ENCODE data around the gene CDK4.
"Not testable (repeated sequence)": the region's sequence is repeated elsewhere in the genome, so short reads cannot be mapped to it uniquely, and the experiment has no call there.

The CDK4 gene

DNA sequence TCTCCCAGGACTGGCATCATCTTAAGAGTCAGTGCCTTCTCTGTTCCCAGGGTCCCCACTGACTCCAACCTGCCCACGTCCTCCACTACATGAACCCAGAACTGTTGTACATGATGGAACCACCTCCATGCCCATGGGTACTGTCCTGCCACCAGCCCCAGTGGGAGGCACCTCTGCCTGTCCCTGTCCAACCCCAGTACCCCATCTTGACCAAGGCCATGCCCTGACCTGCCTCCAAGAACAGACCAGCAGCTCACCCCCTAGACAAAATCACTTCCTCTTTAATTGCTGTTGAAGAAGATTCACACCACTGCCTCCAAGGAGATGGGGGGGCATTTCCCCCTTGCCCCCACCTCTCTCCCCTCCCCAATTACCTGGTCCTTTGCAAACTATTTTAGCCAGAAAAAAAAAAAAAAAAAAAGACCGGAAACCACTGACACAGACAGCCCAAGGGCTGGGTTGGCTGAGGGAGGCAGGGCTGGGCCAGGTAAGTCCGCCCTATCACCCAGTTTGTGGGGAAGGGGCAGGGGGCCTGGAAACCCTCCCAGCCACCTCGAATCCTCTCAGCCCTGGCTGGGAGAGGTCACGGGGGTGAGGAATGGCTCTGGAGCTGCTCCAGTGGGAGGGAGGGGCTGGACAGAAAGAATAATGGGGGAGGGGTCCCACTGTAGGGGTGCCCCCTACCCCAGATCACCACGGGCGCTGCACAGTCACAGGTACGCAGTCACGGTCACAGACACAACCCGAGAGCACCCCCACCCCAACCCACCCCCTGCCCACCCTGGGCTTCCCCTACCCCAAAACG is 27.0 kb downstream of the CDK4 start:
- no peak for DNase-seq (ENCODE audit: low read depth)

DNA sequence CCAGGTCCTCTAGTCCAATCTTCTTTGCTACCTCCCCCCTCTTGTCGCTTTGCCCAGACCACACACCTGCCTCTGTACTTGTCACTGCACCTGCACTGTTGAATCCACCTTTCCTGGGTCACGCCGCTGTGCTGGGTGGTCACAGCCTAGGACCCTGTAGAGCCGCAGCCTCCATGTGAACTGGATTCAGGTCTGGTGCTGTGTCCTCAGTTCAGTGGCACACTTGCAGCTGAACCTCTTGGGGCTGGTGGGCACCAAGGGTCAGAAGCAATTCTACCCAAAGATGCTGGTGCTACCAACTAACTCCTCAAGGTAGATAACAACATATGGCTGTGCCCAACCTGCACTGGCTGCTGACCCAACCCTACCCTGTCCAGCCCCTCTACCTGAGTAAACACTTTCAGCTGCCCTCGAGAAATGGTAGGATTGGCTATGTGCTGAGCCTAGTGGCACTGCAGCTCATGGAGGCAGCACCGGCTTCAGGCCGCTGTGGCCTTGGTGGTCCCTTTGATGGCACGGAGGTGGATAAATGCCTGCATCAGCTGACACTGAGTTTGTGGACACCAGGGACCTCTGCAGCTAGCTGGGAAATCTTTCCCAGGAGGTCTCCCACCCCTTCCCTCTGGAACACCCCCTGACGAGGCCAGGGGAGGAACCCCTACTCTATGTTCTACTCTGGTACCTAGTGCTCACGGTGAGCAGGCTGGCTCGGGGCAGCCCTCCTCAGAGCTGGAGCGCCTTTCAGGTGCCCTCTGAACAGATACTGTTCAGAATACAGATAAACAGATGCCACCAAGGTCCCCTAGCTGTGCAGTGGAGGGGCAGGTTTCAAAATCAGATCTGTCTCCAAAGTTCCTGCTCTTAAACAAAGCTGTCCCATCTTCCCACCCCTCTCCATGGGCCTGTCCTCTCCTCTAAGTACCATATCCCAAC is 27.8 kb downstream of the CDK4 start:
- no peak for DNase-seq (ENCODE audit: low read depth)

- DNase-seq (ENCODE audit: low read depth) = no peak
Observed at GRCh38 chr12:57723630-57723962, 28.5 kb downstream of the CDK4 start.

DNA sequence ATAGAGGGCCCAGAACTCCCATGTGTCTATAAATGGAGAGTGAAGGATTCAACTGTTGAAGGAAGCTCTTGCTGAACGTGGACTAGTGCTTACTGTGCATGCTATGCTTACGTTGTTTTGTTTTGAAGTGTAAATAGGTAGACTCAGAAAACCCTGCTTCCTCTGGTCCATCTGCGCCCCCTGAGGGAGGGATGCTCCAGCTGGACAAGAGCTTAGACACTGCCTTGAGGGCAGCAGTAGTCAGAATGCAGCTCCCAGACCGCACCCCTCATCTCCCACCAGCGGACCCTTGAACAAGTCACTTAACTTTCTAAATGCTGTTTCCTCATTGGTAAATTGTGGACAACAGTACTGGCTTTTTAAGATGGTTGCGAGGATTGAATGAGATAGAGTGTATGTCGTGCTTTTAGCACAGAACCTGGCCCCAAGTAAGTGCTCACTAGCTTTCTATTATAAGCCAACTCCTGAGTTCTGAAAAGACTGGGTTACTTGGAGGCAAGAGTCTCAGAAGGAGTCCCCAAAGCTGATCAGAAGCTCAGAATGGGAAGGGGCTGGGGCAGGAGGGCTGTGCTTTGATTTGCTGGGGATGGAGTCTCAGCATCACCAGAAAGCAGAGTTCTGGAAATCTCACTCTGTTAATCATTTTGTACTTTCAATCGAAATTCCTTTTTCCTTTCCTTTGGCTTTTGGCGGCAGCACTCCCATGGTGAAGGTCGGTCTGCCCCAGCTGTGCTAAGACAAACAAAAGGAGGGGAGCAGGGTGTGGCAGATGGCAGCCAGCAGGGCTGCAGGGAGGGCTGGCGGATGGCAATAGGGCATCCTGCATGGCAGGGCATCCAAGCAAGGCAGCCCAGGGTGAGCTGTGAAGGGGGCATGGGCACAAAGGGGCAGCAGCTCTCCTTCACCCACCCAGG is 29.1 kb downstream of the CDK4 start:
- no peak for DNase-seq (ENCODE audit: low read depth)

DNA sequence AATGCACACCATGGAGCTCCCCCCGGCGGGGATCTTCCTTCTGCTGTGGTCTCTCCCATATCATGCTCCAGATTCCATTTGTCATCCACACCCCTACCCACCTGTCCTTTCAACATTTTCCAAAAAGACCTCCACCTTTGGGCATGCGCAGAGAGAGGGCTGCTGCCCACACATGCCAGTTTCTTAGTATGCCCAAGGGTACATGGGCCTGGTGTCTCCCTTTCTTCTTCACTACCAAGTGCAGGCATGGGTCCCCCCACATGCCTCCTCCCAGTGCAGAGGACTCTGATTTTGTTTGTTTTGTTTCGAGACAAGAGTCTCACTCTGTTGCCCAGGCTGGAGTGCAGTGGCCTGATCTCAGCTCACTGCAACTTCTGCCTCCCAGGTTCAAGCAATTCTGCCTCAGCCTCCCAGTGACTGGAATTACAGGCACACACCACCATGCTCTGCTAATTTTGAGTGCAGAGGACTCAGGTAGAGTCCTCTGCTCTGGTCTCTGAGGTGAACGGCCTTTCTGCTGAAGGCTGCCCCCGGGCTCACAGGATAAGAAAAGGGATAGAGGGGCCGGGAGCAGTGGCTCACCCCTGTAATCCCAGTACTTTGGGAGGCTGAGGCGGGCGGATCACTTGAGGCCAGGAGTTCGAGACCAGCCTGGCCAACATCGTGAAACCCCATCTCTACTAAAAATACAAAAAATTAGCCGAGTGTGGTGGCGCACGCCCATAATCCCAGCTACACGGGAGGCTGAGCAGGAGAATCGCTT is 30.1 kb downstream of the CDK4 start:
- DNase-seq (ENCODE audit: low read depth) = not testable (repeated sequence)

DNA sequence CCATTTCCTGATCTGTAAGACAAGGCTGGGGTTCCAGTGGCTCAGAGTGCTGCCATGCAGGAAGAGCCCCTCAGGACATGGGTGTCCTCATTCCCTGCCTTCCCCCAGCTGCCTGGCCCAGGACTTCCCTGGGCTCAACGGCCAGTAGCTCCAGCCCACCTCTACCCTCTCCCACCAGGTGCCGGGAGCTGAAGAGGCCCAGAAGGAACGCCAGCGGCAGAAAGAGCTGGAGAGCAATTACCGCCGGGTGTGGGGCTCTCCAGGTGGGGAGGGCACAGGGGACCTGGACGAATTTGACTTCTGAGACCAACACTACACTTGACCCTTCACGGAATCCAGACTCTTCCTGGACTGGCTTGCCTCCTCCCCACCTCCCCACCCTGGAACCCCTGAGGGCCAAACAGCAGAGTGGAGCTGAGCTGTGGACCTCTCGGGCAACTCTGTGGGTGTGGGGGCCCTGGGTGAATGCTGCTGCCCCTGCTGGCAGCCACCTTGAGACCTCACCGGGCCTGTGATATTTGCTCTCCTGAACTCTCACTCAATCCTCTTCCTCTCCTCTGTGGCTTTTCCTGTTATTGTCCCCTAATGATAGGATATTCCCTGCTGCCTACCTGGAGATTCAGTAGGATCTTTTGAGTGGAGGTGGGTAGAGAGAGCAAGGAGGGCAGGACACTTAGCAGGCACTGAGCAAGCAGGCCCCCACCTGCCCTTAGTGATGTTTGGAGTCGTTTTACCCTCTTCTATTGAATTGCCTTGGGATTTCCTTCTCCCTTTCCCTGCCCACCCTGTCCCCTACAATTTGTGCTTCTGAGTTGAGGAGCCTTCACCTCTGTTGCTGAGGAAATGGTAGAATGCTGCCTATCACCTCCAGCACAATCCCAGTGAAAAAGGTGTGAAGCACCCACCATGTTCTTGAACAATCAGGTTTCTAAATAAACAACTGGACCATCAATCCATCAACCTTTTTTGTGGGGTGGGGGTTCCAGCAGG is 31.2 kb downstream of the CDK4 start:
- DNase-seq (ENCODE audit: low read depth) = no peak

GRCh38 chr12:57719777-57720605 is 32.1 kb downstream of the CDK4 start:
- DNase-seq (ENCODE audit: low read depth) = no peak

- no peak for DNase-seq (ENCODE audit: low read depth)
Observed at GRCh38 chr12:57718641-57719528, 33.2 kb downstream of the CDK4 start.

DNA sequence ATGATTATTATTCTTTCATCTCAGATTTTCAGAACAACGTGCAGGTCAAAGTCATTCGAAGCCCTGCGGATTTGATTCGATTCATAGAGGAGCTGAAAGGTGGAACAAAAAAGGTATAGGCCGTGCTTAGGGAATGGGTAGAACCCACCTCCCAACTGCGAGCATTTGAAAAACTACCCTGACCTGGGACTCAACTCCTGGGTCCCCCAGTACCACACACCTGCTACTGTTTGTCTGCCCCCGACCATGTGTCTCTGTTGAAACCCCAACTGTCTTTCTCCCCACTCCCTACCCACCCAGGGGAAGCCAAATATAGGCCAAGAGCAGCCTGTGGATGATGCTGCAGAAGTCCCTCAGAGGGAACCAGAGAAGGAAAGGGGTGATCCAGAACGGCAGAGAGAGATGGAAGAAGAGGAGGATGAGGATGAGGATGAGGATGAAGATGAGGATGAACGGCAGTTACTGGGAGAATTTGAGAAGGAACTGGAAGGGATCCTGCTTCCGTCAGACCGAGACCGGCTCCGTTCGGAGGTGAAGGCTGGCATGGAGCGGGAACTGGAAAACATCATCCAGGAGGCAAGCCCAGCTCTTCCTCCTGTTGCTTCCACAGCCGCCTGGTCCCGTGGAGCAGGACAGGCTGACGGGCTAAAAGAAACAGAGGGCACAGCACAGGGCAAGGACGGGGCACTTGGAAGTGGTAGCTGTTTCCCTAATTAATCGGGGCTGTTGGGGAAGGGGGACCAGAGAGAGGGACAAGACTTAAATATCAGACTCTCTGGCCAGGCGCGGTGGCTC is 34.1 kb downstream of the CDK4 start:
- DNase-seq (ENCODE audit: low read depth) = no peak

GRCh38 chr12:57717131-57717530 is 35.0 kb downstream of the CDK4 start:
- DNase-seq (ENCODE audit: low read depth) = no peak

DNA sequence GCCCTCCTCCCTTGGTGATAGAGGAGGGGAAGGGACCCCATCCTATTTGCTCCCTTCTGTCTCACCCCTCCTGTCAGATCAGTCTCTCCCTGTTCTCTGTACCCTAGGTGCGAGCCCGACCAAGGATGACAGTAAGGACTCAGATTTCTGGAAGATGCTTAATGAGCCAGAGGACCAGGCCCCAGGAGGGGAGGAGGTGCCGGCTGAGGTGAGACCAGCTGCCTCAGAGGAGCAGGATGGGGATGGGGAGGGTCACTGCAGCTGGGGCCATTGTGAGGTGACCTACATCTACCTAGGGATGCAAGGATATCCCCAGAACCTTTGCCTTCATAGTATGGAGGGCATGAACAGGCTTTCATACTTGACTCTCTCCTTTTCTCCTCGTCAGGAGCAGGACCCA is 35.8 kb downstream of the CDK4 start:
- no peak for DNase-seq (ENCODE audit: low read depth)

DNA sequence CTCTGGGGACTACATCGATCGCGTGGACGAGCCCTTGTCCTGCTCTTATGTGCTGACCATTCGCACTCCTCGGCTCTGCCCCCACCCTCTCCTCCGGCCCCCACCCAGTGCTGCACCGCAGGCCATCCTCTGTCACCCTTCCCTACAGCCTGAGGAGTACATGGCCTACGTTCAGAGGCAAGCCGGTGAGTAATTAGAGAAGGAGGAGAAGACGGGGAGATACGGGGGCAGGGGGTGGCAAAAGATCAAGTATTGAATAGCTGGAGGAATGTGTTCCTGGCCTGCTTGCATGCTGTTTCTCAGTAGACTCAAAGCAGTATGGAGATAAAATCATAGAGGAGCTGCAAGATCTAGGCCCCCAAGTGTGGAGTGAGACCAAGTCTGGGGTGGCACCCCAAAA is 36.3 kb downstream of the CDK4 start:
- DNase-seq (ENCODE audit: low read depth) = no peak

DNA sequence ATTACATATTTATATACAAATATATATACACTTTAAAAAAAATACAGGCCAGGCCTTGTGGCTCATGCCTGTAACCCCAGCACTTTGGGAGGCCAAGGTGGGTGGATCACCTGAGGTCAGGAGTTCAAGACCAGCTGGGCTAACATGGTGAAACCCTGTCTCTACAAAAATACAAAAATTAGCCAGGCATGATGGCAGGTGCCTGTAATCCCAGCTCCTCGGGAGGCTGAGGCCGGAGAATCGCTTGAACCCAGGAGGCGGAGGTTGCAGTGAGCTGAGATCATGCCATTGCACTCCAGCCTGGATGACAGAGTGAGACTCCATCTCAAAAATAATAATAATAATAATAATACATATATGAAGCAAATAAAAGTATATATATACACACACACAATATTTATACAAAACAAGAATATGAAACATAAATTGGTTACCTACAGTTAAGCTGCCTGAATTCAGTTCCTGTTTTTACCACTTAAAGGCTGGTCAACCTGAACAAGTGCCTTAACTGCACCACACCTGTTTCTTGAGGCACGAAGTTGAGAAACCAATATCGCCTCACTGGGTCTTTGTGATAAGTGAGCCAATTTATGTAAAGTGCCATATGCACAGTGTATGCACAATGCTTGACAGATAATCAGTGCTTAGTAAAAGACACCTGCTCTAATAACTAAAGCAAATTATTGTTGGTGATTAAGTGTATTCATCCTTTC is 36.9 kb downstream of the CDK4 start:
- not testable (repeated sequence) for DNase-seq (ENCODE audit: low read depth)

DNA sequence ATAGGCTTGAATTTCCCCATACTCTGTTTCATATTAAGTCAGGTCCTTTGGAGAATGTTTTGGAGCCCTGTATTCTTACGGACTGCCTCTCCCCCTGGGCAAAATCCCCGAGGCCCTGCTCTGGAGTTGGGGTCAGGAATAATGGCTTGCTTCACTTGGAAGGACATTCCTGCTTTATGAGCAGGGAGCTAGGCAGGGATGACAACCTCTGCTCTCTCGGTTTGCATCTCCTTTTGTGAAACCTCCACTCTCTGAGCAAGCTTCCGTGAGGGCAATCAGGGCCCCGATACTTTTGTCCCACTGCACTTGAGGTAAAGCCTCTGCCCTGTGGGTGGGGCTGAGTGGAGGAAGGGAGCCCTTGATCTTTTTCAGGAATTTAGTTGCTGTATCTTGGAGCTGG is 38.9 kb downstream of the CDK4 start:
- no peak for DNase-seq (ENCODE audit: low read depth)

DNA sequence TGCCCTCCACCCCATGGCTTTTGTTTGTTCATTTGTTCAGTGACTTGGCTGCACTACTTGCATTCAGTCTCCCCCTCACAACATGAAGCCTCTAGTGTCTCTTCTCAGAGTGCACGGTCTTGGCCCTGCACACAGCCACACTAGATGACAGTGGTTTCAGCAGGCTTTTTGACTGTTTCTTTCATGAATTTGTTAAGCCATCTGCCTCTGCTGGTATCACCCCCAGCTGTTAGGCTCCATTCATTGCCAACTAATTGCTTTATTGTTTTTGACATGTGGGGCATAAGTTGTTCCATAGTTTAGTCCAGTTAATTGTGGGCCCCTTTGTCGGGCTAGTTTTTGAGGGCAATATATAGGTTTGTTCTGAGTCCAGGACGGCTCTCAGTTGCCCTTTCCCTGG is 39.4 kb downstream of the CDK4 start:
- no peak for DNase-seq (ENCODE audit: low read depth)

DNA sequence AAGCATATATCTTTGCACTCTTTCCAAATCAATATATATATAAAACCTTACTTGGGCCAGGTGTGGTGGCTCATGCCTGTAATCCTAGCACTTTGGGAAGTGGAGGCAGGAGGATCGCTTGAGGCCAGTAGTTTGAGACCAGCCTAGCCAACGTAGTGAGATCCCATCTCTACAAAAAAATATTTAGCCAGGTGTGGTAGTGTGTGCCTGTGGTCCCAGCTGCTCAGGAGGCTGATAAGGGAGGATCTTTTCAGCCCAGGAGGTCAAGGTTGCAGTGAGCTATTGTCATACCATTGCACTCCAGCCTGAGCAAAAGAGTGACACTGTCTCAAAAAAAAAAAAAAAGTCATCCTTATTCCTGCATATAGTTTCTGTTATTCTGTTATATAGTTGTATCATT is 43.8 kb downstream of the CDK4 start:
- DNase-seq (ENCODE audit: low read depth) = no peak

DNA sequence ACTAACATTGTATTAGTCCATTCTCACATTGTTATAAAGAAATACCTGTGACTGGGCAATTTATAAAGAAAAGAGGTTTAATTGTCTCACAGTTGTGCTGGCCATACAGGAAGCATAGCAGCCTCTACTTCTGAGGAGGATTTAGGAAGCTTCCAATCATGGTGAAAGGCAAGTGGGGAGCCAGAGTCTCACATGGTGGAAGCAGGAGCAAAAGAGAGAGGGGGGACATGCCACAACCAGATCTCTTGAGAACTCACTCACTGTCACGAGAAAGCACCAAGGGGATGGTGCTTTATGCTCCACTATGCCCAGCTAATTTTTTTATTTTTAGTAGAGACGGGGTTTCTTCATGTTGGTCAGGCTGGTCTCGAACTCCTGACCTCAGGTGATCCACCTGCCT is 44.9 kb downstream of the CDK4 start:
- DNase-seq (ENCODE audit: low read depth) = no peak
